ENCODE results near the gene LY6G5C. TPM values are rescaled to one million over a fixed set of nuclear protein-coding genes. Genes with fewer than 3 reads are reported as not detected.

Gene LY6G5C
- total and polyA plus RNA-seq, 2 of the 13 experiments (the other 11 are each of a cell fraction or from before 2014, with no cell fraction given): 0.33 to 0.55 TPM

- TF ChIP-seq HNF1A (IDR thresholded peaks at IDR 0.05; ENCODE audit: low read depth): peak; percentile 59
- no peak for TF ChIP-seq HNF1A (CRISPR knock-in tag; IDR thresholded peaks at IDR 0.05; ENCODE audit: borderline replicate concordance)
- TF ChIP-seq MAF1 (CRISPR knock-in tag; IDR thresholded peaks at IDR 0.05; ENCODE audit: borderline replicate concordance): no peak
- peak; percentile 80; the same call in 1 of the 2 replicates for TF ChIP-seq HOXA5 (CRISPR knock-in tag; IDR thresholded peaks at IDR 0.05)
- no peak for TF ChIP-seq ZNF333 (CRISPR knock-in tag; IDR thresholded peaks at IDR 0.05; ENCODE audit: borderline replicate concordance)
- no peak for TF ChIP-seq ZNF546 (CRISPR knock-in tag; conservative IDR thresholded peaks at IDR 0.05)
- TF ChIP-seq RBFOX2 (IDR thresholded peaks at IDR 0.05; ENCODE audit: low read depth, low read length): no peak
- no peak for TF ChIP-seq PLRG1 (conservative IDR thresholded peaks at IDR 0.05)
- TF ChIP-seq SOX13 (IDR thresholded peaks at IDR 0.05): no peak
- no peak for TF ChIP-seq SOX13 (CRISPR knock-in tag; conservative IDR thresholded peaks at IDR 0.05 in 1 of 2, IDR thresholded peaks at IDR 0.05 in 1 of 2)
- TF ChIP-seq NBN (conservative IDR thresholded peaks at IDR 0.05): no peak
These were observed 20.0 kb upstream of the LY6G5C start (continued) for GRCh38 chr6:31700740-31701401.
